ENCODE measurements around the gene LSM3. TPM values are rescaled to one million over a fixed set of nuclear protein-coding genes. Genes with fewer than 3 reads are reported as not detected.
A peak's percentile ranks its signal among the peaks of the same experiment; 100 is the strongest.

LSM3 gene
- total and polyA plus RNA-seq, 9 of the 15 experiments (the other 6 are each of a cell fraction or from before 2014, with no cell fraction given) = 33.8 to 203 (median 61.2) TPM

- DNase-seq (ENCODE audit: extremely low read depth in 1 of 4, low spot score in 3 of 4) (no peak), FAIRE-seq (no peak), ATAC-seq (no peak)
- ChIA-PET POLR2A (interaction anchor here (0.8 to 4.2 kb wide), 2 partner anchors 10 to 12 kb away, joined by 4 to 24 read pairs; partner anchors contain the start of genes CHCHD4 and TMEM43), CTCF (ENCODE audit: low intra/inter-chr PET ratio) (no interaction called here)
- peaks cover 74% of the 10 kb centered on the region; the same call in 2 of the 3 replicates for H3K36me3 ChIP-seq (ENCODE audit: control insufficient read depth, insufficient read depth, low read length)
- no peak overlapping the region; a peak in 1 of 4 replicates for H3K9ac ChIP-seq (ENCODE audit: insufficient read depth in 1 of 2, low read depth in 2 of 2, low read length in 2 of 2)
- H3K27ac ChIP-seq (ENCODE audit: extremely low read depth, low read depth, low read length) = no peak overlapping the region
- H3K9me1 ChIP-seq (ENCODE audit: control insufficient read depth, insufficient read depth, low read length) = no peaks in the 10 kb centered on the region
- WGBS (ENCODE audit: insufficient coverage, low coverage, missing lambda C conversion rate) = 50% methylated on average over 3 of the region's 3 CpGs
- intact Hi-C loops (cut with micrococcal nuclease) = no loop called here
- no peaks in the 10 kb centered on the region for H3K27me3 ChIP-seq (ENCODE audit: control insufficient read depth in 2 of 2, insufficient read depth in 2 of 2, low read length in 2 of 2)
- no peak overlapping the region for H3K4me2 ChIP-seq (ENCODE audit: insufficient read depth, low read length)
- no peaks in the 10 kb centered on the region for H3K79me2 ChIP-seq (ENCODE audit: control insufficient read depth, insufficient read depth, low read length)
- no peak overlapping the region for H2AFZ ChIP-seq (ENCODE audit: low read depth, low read length)
- BruUV-seq (replicated peaks) = no TSS peak
- 0 out of 2 replicates have a peak, but pooled peaks have one; percentile 3 for TF ChIP-seq POLR2AphosphoS5 (IDR thresholded peaks at IDR 0.05; ENCODE audit: control insufficient read depth, insufficient read depth, low read depth, low read length)
- TF ChIP-seq CEBPZ (IDR thresholded peaks at IDR 0.05; ENCODE audit: borderline replicate concordance, low read depth, low read length) = no peak
- in situ Hi-C loops (cut with MboI) = no loop called here
- peaks cover 0 to 3% of the 10 kb centered on the region in 2 experiments; a peak in 1 of 5 replicates for H3K4me1 ChIP-seq (replicated peaks in 1 of 2; ENCODE audit: control insufficient read depth in 2 of 2, insufficient read depth in 2 of 2, low read length in 2 of 2)
- H3K4me3 ChIP-seq = no peak overlapping the region
- no peaks in the 10 kb centered on the region; the same call in 1 of the 2 replicates for H4K20me1 ChIP-seq (replicated peaks; ENCODE audit: control insufficient read depth, insufficient read depth, low read length)
- H3K9me3 ChIP-seq (replicated peaks; ENCODE audit: control insufficient read depth, insufficient read depth, low read depth, low read length) = no peaks in the 10 kb centered on the region
These were observed 41.2 kb upstream of the LSM3 start for GRCh38 chr3:14137445-14137844.

Measured in K562 (cell line).